HEK293 (cell line): ENCODE data around the gene LAMA5.

Experiments
- CTCF ChIA-PET: fragments of 350-600 bp; formaldehyde crosslinking; extraction: SDS; loops from one replicate; lab custom pipeline; 2021; ENCODE audit warnings: antibody characterized with exemption; lab: Yijun Ruan, JAX
- POLR2A ChIA-PET: fragments of 300-600 bp; formaldehyde crosslinking; extraction: SDS; loops from one replicate; lab custom pipeline; 2020; ENCODE audit warnings: antibody characterized with exemption, inconsistent platforms; lab: Yijun Ruan, JAX
- H3K27ac ChIP-seq: fragments of 200-500 bp; sonication (Bioruptor generic); 2 replicates; pipeline ENCODE4 v1.5.1; 2014; ENCODE audit warnings: low read depth, low read length, control low read depth, inconsistent platforms; ENCODE audit errors: extremely low read depth
- H3K36me3 ChIP-seq, 2 experiments: fragments of 200-500 bp in 1 of 2; sonication (Bioruptor generic) in 1 of 2; 1 replicate in 1 of 2; 2 replicates in 1 of 2; pipeline ENCODE4 v1.5.1; 2014 to 2017; ENCODE audit warnings: inconsistent platforms in 2 of 2, low read length in 2 of 2; ENCODE audit not compliant: control insufficient read depth in 2 of 2, insufficient read depth in 1 of 2
- H3K4me1 ChIP-seq: fragments of 200-500 bp; sonication (Bioruptor generic); 2 replicates; pipeline ENCODE4 v1.5.1; 2014; ENCODE audit warnings: mild to moderate bottlenecking, low read length, inconsistent platforms; ENCODE audit not compliant: control insufficient read depth, insufficient read depth
- H3K4me3 ChIP-seq: 2 replicates; pipeline ENCODE4 v1.5.1; 2011; ENCODE audit warnings: low read depth, mild to moderate bottlenecking, control low read depth, low read length, moderate library complexity
- H3K9me3 ChIP-seq: fragments of 200-500 bp; sonication (Bioruptor generic); 2 replicates; pipeline ENCODE4 v1.5.1; 2014; ENCODE audit warnings: low read depth, low read length, inconsistent platforms; ENCODE audit not compliant: control insufficient read depth, insufficient read depth
- HOXD13 ChIP-seq: sonication (generic); formaldehyde crosslinking; IDR thresholded peaks from 2 replicates; pipeline ENCODE4 v1.8.0; 2022; ENCODE audit warnings: missing genetic modification reagents, borderline replicate concordance
- KLF1 ChIP-seq: fragments of 450-650 bp; formaldehyde crosslinking; IDR thresholded peaks from 2 replicates; pipeline ENCODE4 v1.5.1; 2016; ENCODE audit warnings: missing biosample characterization, missing genetic modification characterization
- KLF8 ChIP-seq: fragments of 450-650 bp; formaldehyde crosslinking; IDR thresholded peaks from 2 replicates; pipeline ENCODE4 v1.5.1; 2016; ENCODE audit warnings: missing biosample characterization, missing genetic modification characterization
- OSR2 ChIP-seq: fragments of 450-650 bp; formaldehyde crosslinking; IDR thresholded peaks from 2 replicates; pipeline ENCODE4 v1.5.1; 2016; ENCODE audit warnings: missing biosample characterization, missing genetic modification characterization
- REST ChIP-seq: fragments of 450-650 bp; formaldehyde crosslinking; IDR thresholded peaks from 2 replicates; pipeline ENCODE4 v1.5.1; 2016; ENCODE audit warnings: missing biosample characterization, missing genetic modification characterization
- SCRT2 ChIP-seq: fragments of 450-650 bp; formaldehyde crosslinking; IDR thresholded peaks from 2 replicates; pipeline ENCODE4 v1.5.1; 2016; ENCODE audit warnings: missing biosample characterization, missing genetic modification characterization
- ZBTB10 ChIP-seq: fragments of 450-650 bp; formaldehyde crosslinking; IDR thresholded peaks from 2 replicates; pipeline ENCODE4 v1.5.1; 2016; ENCODE audit warnings: missing biosample characterization, missing genetic modification characterization
- ZNF211 ChIP-seq: fragments of 450-650 bp; formaldehyde crosslinking; IDR thresholded peaks from 2 replicates; pipeline ENCODE4 v1.5.1; 2016; ENCODE audit warnings: low read depth, missing biosample characterization, missing genetic modification characterization
- ZNF513 ChIP-seq: fragments of 450-650 bp; IDR thresholded peaks from 2 replicates; pipeline ENCODE4 v1.5.1; 2018; ENCODE audit warnings: missing biosample characterization, missing genetic modification characterization
- ZNF529 ChIP-seq: fragments of 450-650 bp; formaldehyde crosslinking; IDR thresholded peaks from 2 replicates; pipeline ENCODE4 v1.5.1; 2017; ENCODE audit warnings: missing genetic modification characterization, missing biosample characterization; ENCODE audit not compliant: insufficient replicate concordance
- ZNF544 ChIP-seq: fragments of 450-650 bp; formaldehyde crosslinking; IDR thresholded peaks from 2 replicates; pipeline ENCODE4 v1.5.0; 2017; ENCODE audit warnings: missing biosample characterization, missing genetic modification characterization
- ZNF677 ChIP-seq: fragments of 450-650 bp; IDR thresholded peaks from 2 replicates; pipeline ENCODE4 v1.5.0; 2018; ENCODE audit warnings: missing biosample characterization, mild to moderate bottlenecking, missing genetic modification characterization, moderate library complexity
- ZNF704 ChIP-seq: fragments of 450-650 bp; formaldehyde crosslinking; IDR thresholded peaks from 2 replicates; pipeline ENCODE4 v1.5.1; 2016; ENCODE audit warnings: missing biosample characterization, missing genetic modification characterization
- ZNF707 ChIP-seq: fragments of 450-650 bp; formaldehyde crosslinking; IDR thresholded peaks from 2 replicates; pipeline ENCODE4 v1.5.1; 2016; ENCODE audit warnings: missing biosample characterization, missing genetic modification characterization
- ZNF76 ChIP-seq: fragments of 450-650 bp; formaldehyde crosslinking; IDR thresholded peaks from 2 replicates; pipeline ENCODE4; 2016; ENCODE audit warnings: low read depth, missing biosample characterization, missing genetic modification characterization, borderline replicate concordance

Gene LAMA5

GRCh38 chr20:62322492-62323041 is 44.5 kb downstream of the LAMA5 start:
- H3K4me3 ChIP-seq, result no peak overlapping the region
- H3K36me3 ChIP-seq, result peaks cover 0 to 70% of the 10 kb centered on the region in 2 experiments; a peak in 2 of 3 replicates
- TF ChIP-seq ZNF529 (no peak), KLF1 (peak; percentile 54; the same call in 1 of the 2 replicates), KLF8 (tag by site-specific recombination) (peak; percentile 50; the same call in 1 of the 2 replicates), REST (tag by site-specific recombination) (no peak)
- ChIA-PET CTCF (no interaction called here), POLR2A (no interaction called here)
- H3K9me3 ChIP-seq, result no peaks in the 10 kb centered on the region
- H3K4me1 ChIP-seq, result no peaks in the 10 kb centered on the region
- no peak overlapping the region for H3K27ac ChIP-seq

- Histone ChIP-seq H3K4me1 (no peaks in the 10 kb centered on the region), H3K27ac (no peak overlapping the region), H3K9me3 (no peaks in the 10 kb centered on the region), H3K4me3 (no peak overlapping the region), H3K36me3 (peaks cover 0 to 70% of the 10 kb centered on the region in 2 experiments; a peak in 2 of 3 replicates)
- no peak for TF ChIP-seq ZNF76 (tag by site-specific recombination)
- TF ChIP-seq OSR2, result no peak
- TF ChIP-seq ZNF513 (tag by site-specific recombination), result no peak
- 0 out of 2 replicates have a peak, but pooled peaks have one; percentile 1 for TF ChIP-seq KLF8 (tag by site-specific recombination)
- TF ChIP-seq ZNF707 (tag by site-specific recombination), result no peak
- TF ChIP-seq HOXD13 (CRISPR knock-in tag), result no peak
- TF ChIP-seq SCRT2 (tag by site-specific recombination), result peak; percentile 46; the same call in 1 of the 2 replicates
- TF ChIP-seq ZNF704 (tag by site-specific recombination), result no peak
- 0 out of 2 replicates have a peak, but pooled peaks have one; percentile 33 for TF ChIP-seq ZBTB10
- TF ChIP-seq ZNF544 (tag by site-specific recombination), result no peak
- TF ChIP-seq ZNF677 (tag by site-specific recombination), result no peak
- TF ChIP-seq ZNF211, result no peak
- CTCF ChIA-PET, result no interaction called here
- POLR2A ChIA-PET, result no interaction called here
Measured at GRCh38 chr20:62321975-62322374, 45.1 kb downstream of the LAMA5 start.
